Measurements from ENCODE around the gene REV3L. TPM values are rescaled to one million over a fixed set of nuclear protein-coding genes. Genes with fewer than 3 reads are reported as not detected.

REV3L gene
- total and polyA plus RNA-seq, 2 donors (not counting 1 experiment from before 2014, with no cell fraction given) = 42.9 to 127 TPM

DNA sequence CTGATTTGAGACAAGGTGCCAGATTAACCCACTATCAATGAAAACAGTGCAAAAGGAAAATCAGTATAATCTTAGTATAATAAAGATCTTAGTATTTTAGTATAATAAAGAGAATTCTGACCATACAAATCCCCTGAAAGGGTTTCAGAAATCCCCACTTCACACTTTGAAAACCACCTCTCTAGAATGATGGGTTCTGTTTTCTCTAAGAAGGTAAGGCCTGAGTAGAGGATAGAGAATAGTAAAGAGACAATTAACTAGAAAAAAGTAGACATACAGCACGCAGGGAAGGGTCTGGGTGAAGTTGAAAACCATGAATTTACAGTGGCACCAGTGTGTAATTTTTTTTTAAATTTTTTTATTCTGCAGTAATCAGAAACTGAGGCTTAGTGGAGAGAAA is 73.6 kb downstream of the REV3L start:
- H3K9ac ChIP-seq (ENCODE audit: insufficient read depth, low read length) = no peak overlapping the region
- H3K79me2 ChIP-seq (ENCODE audit: control insufficient read depth, insufficient read depth, low read length) = no peaks in the 10 kb centered on the region
- no peak overlapping the region for H3K4me2 ChIP-seq (ENCODE audit: extremely low read depth, insufficient read depth, low read length)
- TF ChIP-seq EZH2 (IDR thresholded peaks at IDR 0.05; ENCODE audit: low read length, missing control alignments) (no peak), CTCF (conservative IDR thresholded peaks at IDR 0.05 in 1 of 2, IDR thresholded peaks at IDR 0.05 in 1 of 2; ENCODE audit: low read depth in 1 of 2, low read length in 2 of 2) (no peak)
- no peak overlapping the region for H3K4me3 ChIP-seq (replicated peaks in 1 of 4; ENCODE audit: control extremely low read depth in 1 of 4, insufficient read depth in 1 of 4, low read depth in 3 of 4, low read length in 4 of 4)
- H3K9me3 ChIP-seq (ENCODE audit: control insufficient read depth, insufficient read depth, low read depth, low read length) = no peaks in the 10 kb centered on the region
- no peak overlapping the region for H3K27ac ChIP-seq (ENCODE audit: insufficient read depth, low read length)
- H4K20me1 ChIP-seq (ENCODE audit: control insufficient read depth, extremely low read depth, insufficient read depth, low read length) = no peaks in the 10 kb centered on the region
- no peaks in the 10 kb centered on the region for H3K36me3 ChIP-seq (ENCODE audit: control insufficient read depth, insufficient read depth, low read length)
- DNase-seq (ENCODE audit: low read depth in 2 of 2) = no peak
- H3K4me1 ChIP-seq (ENCODE audit: control insufficient read depth, extremely low read depth, insufficient read depth, low read length) = no peaks in the 10 kb centered on the region
- H3K27me3 ChIP-seq (ENCODE audit: control insufficient read depth, insufficient read depth, low read length) = no peaks in the 10 kb centered on the region
- H2AFZ ChIP-seq (ENCODE audit: low read length) = no peak overlapping the region

DNA sequence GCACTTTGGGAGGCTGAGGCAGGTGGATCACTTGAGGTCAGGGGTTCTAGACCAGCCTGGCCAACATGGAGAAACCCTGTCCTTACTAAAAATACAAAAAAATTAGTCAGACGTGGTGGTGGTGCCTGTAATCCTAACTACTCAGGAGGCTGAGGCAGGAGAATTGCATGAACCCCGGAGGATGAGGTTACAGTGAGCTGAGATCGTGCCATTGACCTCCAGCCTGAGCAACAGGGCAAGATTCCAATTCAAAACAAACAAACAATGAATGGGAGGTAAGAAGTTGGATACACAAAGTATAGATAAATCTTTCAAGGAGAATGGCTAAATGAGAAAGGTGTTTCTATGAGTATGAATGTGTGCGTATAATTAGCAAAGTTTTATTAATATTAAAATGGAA is 75.3 kb downstream of the REV3L start:
- TF ChIP-seq CTCF (conservative IDR thresholded peaks at IDR 0.05 in 1 of 2, IDR thresholded peaks at IDR 0.05 in 1 of 2; ENCODE audit: low read depth in 1 of 2, low read length in 2 of 2) (no peak), EZH2 (IDR thresholded peaks at IDR 0.05; ENCODE audit: low read length, missing control alignments) (no peak)

GRCh38 chr6:111406200-111406721 is 76.8 kb downstream of the REV3L start:
- Histone ChIP-seq H3K9ac (ENCODE audit: insufficient read depth, low read length) (no peak overlapping the region), H3K27ac (ENCODE audit: insufficient read depth, low read length) (no peak overlapping the region), H3K4me1 (ENCODE audit: control insufficient read depth, extremely low read depth, insufficient read depth, low read length) (no peaks in the 10 kb centered on the region), H3K79me2 (ENCODE audit: control insufficient read depth, insufficient read depth, low read length) (no peaks in the 10 kb centered on the region), H3K4me3 (replicated peaks in 1 of 4; ENCODE audit: control extremely low read depth in 1 of 4, insufficient read depth in 1 of 4, low read depth in 3 of 4, low read length in 4 of 4) (no peak overlapping the region), H3K27me3 (ENCODE audit: control insufficient read depth, insufficient read depth, low read length) (no peaks in the 10 kb centered on the region), H3K36me3 (ENCODE audit: control insufficient read depth, insufficient read depth, low read length) (peaks cover 3% of the 10 kb centered on the region), H2AFZ (ENCODE audit: low read length) (no peak overlapping the region), H3K4me2 (ENCODE audit: extremely low read depth, insufficient read depth, low read length) (no peak overlapping the region), H3K9me3 (ENCODE audit: control insufficient read depth, insufficient read depth, low read depth, low read length) (no peaks in the 10 kb centered on the region), H4K20me1 (ENCODE audit: control insufficient read depth, extremely low read depth, insufficient read depth, low read length) (no peaks in the 10 kb centered on the region)
- DNase-seq (ENCODE audit: low read depth in 2 of 2) = no peak
- no peak for TF ChIP-seq CTCF (conservative IDR thresholded peaks at IDR 0.05 in 1 of 2, IDR thresholded peaks at IDR 0.05 in 1 of 2; ENCODE audit: low read depth in 1 of 2, low read length in 2 of 2)
- TF ChIP-seq EZH2 (IDR thresholded peaks at IDR 0.05; ENCODE audit: low read length, missing control alignments) = no peak

More for the DNA sequence above, 75.3 kb downstream of the REV3L start:
- Histone ChIP-seq H3K9me3 (ENCODE audit: control insufficient read depth, insufficient read depth, low read depth, low read length) (no peaks in the 10 kb centered on the region), H3K36me3 (ENCODE audit: control insufficient read depth, insufficient read depth, low read length) (peaks cover 3% of the 10 kb centered on the region), H3K9ac (ENCODE audit: insufficient read depth, low read length) (no peak overlapping the region), H3K27ac (ENCODE audit: insufficient read depth, low read length) (no peak overlapping the region), H3K27me3 (ENCODE audit: control insufficient read depth, insufficient read depth, low read length) (no peaks in the 10 kb centered on the region), H3K4me2 (ENCODE audit: extremely low read depth, insufficient read depth, low read length) (no peak overlapping the region), H3K79me2 (ENCODE audit: control insufficient read depth, insufficient read depth, low read length) (no peaks in the 10 kb centered on the region), H2AFZ (ENCODE audit: low read length) (no peak overlapping the region), H4K20me1 (ENCODE audit: control insufficient read depth, extremely low read depth, insufficient read depth, low read length) (no peaks in the 10 kb centered on the region), H3K4me3 (replicated peaks in 1 of 4; ENCODE audit: control extremely low read depth in 1 of 4, insufficient read depth in 1 of 4, low read depth in 3 of 4, low read length in 4 of 4) (no peak overlapping the region), H3K4me1 (ENCODE audit: control insufficient read depth, extremely low read depth, insufficient read depth, low read length) (no peaks in the 10 kb centered on the region)
- DNase-seq (ENCODE audit: low read depth in 2 of 2) = no peak

Measured in fibroblast of lung (primary cell).